22Rv1 (cell line): Measurements from ENCODE around the gene C12orf75.

Source experiments
- ZFX ChIP-seq: fragments of 450-650 bp; IDR thresholded peaks from 2 replicates; pipeline ENCODE4 v1.6.1; 2017; ENCODE audit warnings: antibody characterized with exemption, borderline replicate concordance
- TF ChIP-seq, protein P1 (sequence below): fragments of 450-650 bp; IDR thresholded peaks from 2 replicates; pipeline ENCODE4 v1.5.1; 2017; ENCODE audit warnings: mild to moderate bottlenecking

DNA sequence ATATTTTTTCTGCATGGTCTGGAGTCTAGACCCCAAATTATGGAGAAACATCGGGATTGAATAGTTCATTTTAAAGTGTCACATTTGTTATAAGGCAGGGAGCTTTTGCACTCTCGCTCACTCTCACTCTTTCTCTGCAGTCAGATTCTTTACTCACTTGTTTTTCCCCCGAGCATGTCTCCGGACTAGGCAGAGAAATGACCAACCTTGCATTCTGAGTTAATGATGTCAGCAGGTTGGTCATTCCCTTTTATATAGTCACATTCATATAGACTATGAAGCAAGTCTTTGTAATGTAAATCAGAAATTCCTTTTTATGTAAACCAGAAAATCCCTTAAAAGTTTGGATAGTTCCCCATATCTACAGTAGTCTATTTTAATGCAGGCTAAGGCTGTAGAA lies 4.1 kb downstream of the C12orf75 start:
- TF ChIP-seq, protein P1, sequence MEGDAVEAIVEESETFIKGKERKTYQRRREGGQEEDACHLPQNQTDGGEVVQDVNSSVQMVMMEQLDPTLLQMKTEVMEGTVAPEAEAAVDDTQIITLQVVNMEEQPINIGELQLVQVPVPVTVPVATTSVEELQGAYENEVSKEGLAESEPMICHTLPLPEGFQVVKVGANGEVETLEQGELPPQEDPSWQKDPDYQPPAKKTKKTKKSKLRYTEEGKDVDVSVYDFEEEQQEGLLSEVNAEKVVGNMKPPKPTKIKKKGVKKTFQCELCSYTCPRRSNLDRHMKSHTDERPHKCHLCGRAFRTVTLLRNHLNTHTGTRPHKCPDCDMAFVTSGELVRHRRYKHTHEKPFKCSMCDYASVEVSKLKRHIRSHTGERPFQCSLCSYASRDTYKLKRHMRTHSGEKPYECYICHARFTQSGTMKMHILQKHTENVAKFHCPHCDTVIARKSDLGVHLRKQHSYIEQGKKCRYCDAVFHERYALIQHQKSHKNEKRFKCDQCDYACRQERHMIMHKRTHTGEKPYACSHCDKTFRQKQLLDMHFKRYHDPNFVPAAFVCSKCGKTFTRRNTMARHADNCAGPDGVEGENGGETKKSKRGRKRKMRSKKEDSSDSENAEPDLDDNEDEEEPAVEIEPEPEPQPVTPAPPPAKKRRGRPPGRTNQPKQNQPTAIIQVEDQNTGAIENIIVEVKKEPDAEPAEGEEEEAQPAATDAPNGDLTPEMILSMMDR = no peak
- no peak for TF ChIP-seq ZFX
